ENCODE data around the gene MINK1. TPM values are rescaled to one million over a fixed set of nuclear protein-coding genes. Genes with fewer than 3 reads are reported as not detected.

MINK1 gene
- total and polyA plus RNA-seq, 10 of the 15 experiments (the other 5 are each of a cell fraction or from before 2014, with no cell fraction given), result 0.08 to 55.6 (median 15.0) TPM

DNA sequence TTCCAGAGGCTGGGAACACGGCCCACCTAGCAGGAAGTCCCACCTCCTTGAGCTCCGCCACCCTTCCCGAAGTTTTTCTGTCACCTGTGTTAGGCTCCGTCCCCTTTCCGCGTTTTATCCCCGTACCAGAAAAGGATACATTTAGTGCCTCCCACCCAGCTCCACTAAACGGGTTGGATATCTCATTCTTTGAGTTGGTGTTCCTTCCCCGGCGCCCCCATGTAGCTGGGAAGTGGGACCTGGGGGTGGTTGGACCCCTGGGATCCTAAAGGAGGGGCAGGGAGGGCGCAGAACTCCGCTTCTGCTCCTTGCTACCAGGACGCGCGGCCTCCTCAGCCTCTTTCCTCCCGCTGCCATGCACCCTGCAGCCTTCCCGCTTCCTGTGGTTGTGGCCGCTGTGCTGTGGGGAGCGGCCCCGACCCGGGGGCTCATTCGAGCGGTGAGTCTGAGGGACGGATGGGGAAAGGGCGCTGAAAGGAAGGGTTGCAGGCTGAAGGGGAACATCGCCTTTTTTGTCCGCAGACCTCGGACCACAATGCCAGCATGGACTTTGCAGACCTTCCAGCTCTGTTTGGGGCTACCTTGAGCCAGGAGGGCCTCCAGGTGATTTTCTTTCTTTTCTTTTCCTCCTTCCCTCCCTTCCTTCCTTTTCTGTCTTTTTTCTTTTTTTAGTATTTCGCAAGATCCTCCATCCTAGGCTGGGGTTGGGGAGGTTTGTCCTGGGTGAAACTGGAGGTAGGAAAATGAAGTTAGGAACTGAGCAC lies 107.6 kb downstream of the MINK1 start (continued):
- TF ChIP-seq, protein P1, sequence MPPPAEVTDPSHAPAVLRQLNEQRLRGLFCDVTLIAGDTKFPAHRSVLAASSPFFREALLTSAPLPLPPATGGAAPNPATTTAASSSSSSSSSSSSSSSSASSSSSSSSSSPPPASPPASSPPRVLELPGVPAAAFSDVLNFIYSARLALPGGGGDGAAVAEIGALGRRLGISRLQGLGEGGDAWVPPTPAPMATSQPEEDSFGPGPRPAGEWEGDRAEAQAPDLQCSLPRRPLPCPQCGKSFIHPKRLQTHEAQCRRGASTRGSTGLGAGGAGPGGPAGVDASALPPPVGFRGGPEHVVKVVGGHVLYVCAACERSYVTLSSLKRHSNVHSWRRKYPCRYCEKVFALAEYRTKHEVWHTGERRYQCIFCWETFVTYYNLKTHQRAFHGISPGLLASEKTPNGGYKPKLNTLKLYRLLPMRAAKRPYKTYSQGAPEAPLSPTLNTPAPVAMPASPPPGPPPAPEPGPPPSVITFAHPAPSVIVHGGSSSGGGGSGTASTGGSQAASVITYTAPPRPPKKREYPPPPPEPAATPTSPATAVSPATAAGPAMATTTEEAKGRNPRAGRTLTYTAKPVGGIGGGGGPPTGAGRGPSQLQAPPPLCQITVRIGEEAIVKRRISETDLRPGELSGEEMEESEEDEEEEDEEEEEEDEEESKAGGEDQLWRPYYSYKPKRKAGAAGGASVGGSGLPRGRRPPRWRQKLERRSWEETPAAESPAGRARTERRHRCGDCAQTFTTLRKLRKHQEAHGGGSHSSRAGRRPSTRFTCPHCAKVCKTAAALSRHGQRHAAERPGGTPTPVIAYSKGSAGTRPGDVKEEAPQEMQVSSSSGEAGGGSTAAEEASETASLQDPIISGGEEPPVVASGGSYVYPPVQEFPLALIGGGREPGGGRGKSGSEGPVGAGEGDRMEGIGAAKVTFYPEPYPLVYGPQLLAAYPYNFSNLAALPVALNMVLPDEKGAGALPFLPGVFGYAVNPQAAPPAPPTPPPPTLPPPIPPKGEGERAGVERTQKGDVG (CRISPR knock-in tag; IDR thresholded peaks at IDR 0.05), result no peak
- TF ChIP-seq IKZF1 (conservative IDR thresholded peaks at IDR 0.05) (peak; percentile 53), YY1 (IDR thresholded peaks at IDR 0.05; ENCODE audit: low read depth, low read length) (peak; percentile 51; the same call in 1 of the 2 replicates), CBX3 (IDR thresholded peaks at IDR 0.05; ENCODE audit: borderline replicate concordance, low read depth) (no peak), MTA3 (IDR thresholded peaks at IDR 0.05; ENCODE audit: borderline replicate concordance, low read length) (no peak)

DNA sequence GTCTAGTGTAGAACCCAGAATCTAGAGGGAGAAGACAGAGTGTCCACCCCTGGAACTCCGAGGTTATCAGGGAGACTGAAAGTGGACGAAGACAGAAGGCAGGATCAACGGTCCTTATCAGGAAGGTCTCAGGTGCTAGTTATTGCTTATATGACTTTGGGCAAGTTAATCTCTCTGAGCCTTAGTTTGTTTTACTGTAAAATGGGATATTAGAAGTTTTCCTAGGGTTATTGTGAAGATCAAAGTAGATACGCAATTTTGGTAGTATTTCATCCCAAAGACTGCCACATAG lies 108.1 kb downstream of the MINK1 start:
- H3K79me2 ChIP-seq (ENCODE audit: control insufficient read depth, insufficient read depth, low read length), result peaks cover 80% of the 10 kb centered on the region
- H2AFZ ChIP-seq (ENCODE audit: control insufficient read depth, low read depth, low read length), result no peak overlapping the region
- POLR2A ChIA-PET, result interaction anchor here (17.5 kb wide), 1 partner anchor 24 kb away, joined by 272 read pairs; the partner anchor contains the start of gene SPAG7
- H3K9me3 ChIP-seq (replicated peaks; ENCODE audit: control insufficient read depth, insufficient read depth, low read length), result no peaks in the 10 kb centered on the region
- peak overlapping the region; percentile 98 for H3K9ac ChIP-seq (ENCODE audit: control insufficient read depth, insufficient read depth, low read length)
- no peaks in the 10 kb centered on the region; the same call in none of the 2 replicates for H4K20me1 ChIP-seq (ENCODE audit: control insufficient read depth, insufficient read depth)
- no TSS peak for BruUV-seq (replicated peaks)
- FAIRE-seq (no peak), ATAC-seq (no peak), DNase-seq (ENCODE audit: low read depth, low spot score) (no peak)
- peaks cover 46% of the 10 kb centered on the region for H3K4me1 ChIP-seq (ENCODE audit: control insufficient read depth, insufficient read depth, low read length)
- H3K4me2 ChIP-seq (ENCODE audit: control insufficient read depth, insufficient read depth), result peak overlapping the region; percentile 55
- H3K27me3 ChIP-seq (replicated peaks in 1 of 2; ENCODE audit: control insufficient read depth in 2 of 2, insufficient read depth in 2 of 2, low read length in 1 of 2), result no peaks in the 10 kb centered on the region
- peaks cover 20 to 28% of the 10 kb centered on the region in 2 experiments for H3K36me3 ChIP-seq (ENCODE audit: control insufficient read depth in 2 of 2, insufficient read depth in 2 of 2, low read length in 1 of 2)
- CTCF ChIA-PET, result interaction anchor here (3.0 to 3.5 kb wide), 2 partner anchors 25 to 32 kb away, joined by 18 to 28 read pairs; partner anchors contain the start of gene SPAG7
- in situ Hi-C loops (cut with MboI) (no loop called here), intact Hi-C loops (cut with micrococcal nuclease; ENCODE audit: unreplicated experiment) (loop anchor here (5.0 kb wide), 1 partner anchor 296 kb away; no protein-coding TSS in a partner anchor)
- peak overlapping the region; percentile 97 for H3K27ac ChIP-seq (ENCODE audit: control insufficient read depth, insufficient read depth)
- peak overlapping the region; percentile 85 for H3K4me3 ChIP-seq
- 2% methylated on average over 4 of the region's 4 CpGs for whole genome bisulfite sequencing (ENCODE audit: insufficient coverage, insufficient replicate concordance, low lambda C conversion rate, missing lambda C conversion rate)
- TF ChIP-seq, protein P2, sequence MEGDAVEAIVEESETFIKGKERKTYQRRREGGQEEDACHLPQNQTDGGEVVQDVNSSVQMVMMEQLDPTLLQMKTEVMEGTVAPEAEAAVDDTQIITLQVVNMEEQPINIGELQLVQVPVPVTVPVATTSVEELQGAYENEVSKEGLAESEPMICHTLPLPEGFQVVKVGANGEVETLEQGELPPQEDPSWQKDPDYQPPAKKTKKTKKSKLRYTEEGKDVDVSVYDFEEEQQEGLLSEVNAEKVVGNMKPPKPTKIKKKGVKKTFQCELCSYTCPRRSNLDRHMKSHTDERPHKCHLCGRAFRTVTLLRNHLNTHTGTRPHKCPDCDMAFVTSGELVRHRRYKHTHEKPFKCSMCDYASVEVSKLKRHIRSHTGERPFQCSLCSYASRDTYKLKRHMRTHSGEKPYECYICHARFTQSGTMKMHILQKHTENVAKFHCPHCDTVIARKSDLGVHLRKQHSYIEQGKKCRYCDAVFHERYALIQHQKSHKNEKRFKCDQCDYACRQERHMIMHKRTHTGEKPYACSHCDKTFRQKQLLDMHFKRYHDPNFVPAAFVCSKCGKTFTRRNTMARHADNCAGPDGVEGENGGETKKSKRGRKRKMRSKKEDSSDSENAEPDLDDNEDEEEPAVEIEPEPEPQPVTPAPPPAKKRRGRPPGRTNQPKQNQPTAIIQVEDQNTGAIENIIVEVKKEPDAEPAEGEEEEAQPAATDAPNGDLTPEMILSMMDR (IDR thresholded peaks at IDR 0.05 in 2 of 3, conservative IDR thresholded peaks at IDR 0.05 in 1 of 3; ENCODE audit: control insufficient read depth in 2 of 3, extremely low read depth in 1 of 3, insufficient read depth in 1 of 3, low read depth in 3 of 3, low read length in 3 of 3), result no peak
- no peak for TF ChIP-seq ZNF274 (IDR thresholded peaks at IDR 0.05; ENCODE audit: insufficient read depth, insufficient read length)
- TF ChIP-seq EED (IDR thresholded peaks at IDR 0.05; ENCODE audit: low read depth), result no peak
- TF ChIP-seq, protein P3, sequence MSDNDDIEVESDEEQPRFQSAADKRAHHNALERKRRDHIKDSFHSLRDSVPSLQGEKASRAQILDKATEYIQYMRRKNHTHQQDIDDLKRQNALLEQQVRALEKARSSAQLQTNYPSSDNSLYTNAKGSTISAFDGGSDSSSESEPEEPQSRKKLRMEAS (IDR thresholded peaks at IDR 0.05; ENCODE audit: low read depth, low read length), result no peak
- TF ChIP-seq, protein P4, sequence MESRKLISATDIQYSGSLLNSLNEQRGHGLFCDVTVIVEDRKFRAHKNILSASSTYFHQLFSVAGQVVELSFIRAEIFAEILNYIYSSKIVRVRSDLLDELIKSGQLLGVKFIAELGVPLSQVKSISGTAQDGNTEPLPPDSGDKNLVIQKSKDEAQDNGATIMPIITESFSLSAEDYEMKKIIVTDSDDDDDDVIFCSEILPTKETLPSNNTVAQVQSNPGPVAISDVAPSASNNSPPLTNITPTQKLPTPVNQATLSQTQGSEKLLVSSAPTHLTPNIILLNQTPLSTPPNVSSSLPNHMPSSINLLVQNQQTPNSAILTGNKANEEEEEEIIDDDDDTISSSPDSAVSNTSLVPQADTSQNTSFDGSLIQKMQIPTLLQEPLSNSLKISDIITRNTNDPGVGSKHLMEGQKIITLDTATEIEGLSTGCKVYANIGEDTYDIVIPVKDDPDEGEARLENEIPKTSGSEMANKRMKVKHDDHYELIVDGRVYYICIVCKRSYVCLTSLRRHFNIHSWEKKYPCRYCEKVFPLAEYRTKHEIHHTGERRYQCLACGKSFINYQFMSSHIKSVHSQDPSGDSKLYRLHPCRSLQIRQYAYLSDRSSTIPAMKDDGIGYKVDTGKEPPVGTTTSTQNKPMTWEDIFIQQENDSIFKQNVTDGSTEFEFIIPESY (IDR thresholded peaks at IDR 0.05), result no peak
- TF ChIP-seq BHLHE40 (IDR thresholded peaks at IDR 0.05; ENCODE audit: borderline replicate concordance in 1 of 2, low read depth in 2 of 2, low read length in 1 of 2), result no peak
- SMC1A ChIA-PET (ENCODE audit: uncharacterized antibody, unreplicated experiment), result interaction anchor here (4.5 kb wide), 1 partner anchor 26 kb away, joined by 38 read pairs; the partner anchor contains the start of gene SPAG7
- RAD21 ChIA-PET (ENCODE audit: unreplicated experiment), result no interaction called here
